GM21786 (cell line): ENCODE measurements around the gene DOCK3.
"Not testable (repeated sequence)": the region's sequence is repeated elsewhere in the genome, so short reads cannot be mapped to it uniquely, and the experiment has no call there.

Source experiments
- ATAC-seq: cut with Tn5 transposase; IDR thresholded peaks from one replicate; pipeline ENCODE4 v1.9.1; 2021; ENCODE audit not compliant: unreplicated experiment

The DOCK3 gene

GRCh38 chr3:50676031-50676705 lies 1.4 kb downstream of the DOCK3 start:
- ATAC-seq = no peak

GRCh38 chr3:50687127-50687751 lies 12.5 kb downstream of the DOCK3 start:
- ATAC-seq = no peak

GRCh38 chr3:50687916-50688315 lies 13.2 kb downstream of the DOCK3 start:
- ATAC-seq = no peak

GRCh38 chr3:50688602-50689001 lies 13.9 kb downstream of the DOCK3 start:
- ATAC-seq = not testable (repeated sequence)

- ATAC-seq = no peak
Measured at GRCh38 chr3:50689558-50689957, 14.8 kb downstream of the DOCK3 start.

GRCh38 chr3:50695031-50695430 lies 20.3 kb downstream of the DOCK3 start:
- no peak for ATAC-seq

- no peak for ATAC-seq
Measured at GRCh38 chr3:50696276-50696675, 21.5 kb downstream of the DOCK3 start.

GRCh38 chr3:50698269-50698668 lies 23.5 kb downstream of the DOCK3 start:
- ATAC-seq = no peak

GRCh38 chr3:50708620-50709019 lies 33.9 kb downstream of the DOCK3 start:
- no peak for ATAC-seq

- no peak for ATAC-seq
Measured at GRCh38 chr3:50714946-50715345, 40.2 kb downstream of the DOCK3 start.

- ATAC-seq = no peak
Measured at GRCh38 chr3:50724831-50725230, 50.1 kb downstream of the DOCK3 start.

GRCh38 chr3:50734985-50735384 lies 60.3 kb downstream of the DOCK3 start:
- no peak for ATAC-seq

GRCh38 chr3:50737193-50737905 lies 62.6 kb downstream of the DOCK3 start:
- no peak for ATAC-seq

- no peak for ATAC-seq
Measured at GRCh38 chr3:50737906-50738598, 63.3 kb downstream of the DOCK3 start.

GRCh38 chr3:50743643-50744042 lies 68.9 kb downstream of the DOCK3 start:
- ATAC-seq = no peak

- ATAC-seq = no peak
Measured at GRCh38 chr3:50749822-50750221, 75.1 kb downstream of the DOCK3 start.

- ATAC-seq = no peak
Measured at GRCh38 chr3:50759015-50759414, 84.3 kb downstream of the DOCK3 start.

- ATAC-seq = no peak
Measured at GRCh38 chr3:50777680-50778079, 103.0 kb downstream of the DOCK3 start.

GRCh38 chr3:50781766-50782165 lies 107.0 kb downstream of the DOCK3 start:
- not testable (repeated sequence) for ATAC-seq

- ATAC-seq = no peak
Measured at GRCh38 chr3:50786631-50787030, 111.9 kb downstream of the DOCK3 start.

- not testable (repeated sequence) for ATAC-seq
Measured at GRCh38 chr3:50790894-50791293, 116.2 kb downstream of the DOCK3 start.

GRCh38 chr3:50792568-50792967 lies 117.8 kb downstream of the DOCK3 start:
- no peak for ATAC-seq
